Measurements from ENCODE around the gene CSGALNACT2.

The CSGALNACT2 gene

DNA sequence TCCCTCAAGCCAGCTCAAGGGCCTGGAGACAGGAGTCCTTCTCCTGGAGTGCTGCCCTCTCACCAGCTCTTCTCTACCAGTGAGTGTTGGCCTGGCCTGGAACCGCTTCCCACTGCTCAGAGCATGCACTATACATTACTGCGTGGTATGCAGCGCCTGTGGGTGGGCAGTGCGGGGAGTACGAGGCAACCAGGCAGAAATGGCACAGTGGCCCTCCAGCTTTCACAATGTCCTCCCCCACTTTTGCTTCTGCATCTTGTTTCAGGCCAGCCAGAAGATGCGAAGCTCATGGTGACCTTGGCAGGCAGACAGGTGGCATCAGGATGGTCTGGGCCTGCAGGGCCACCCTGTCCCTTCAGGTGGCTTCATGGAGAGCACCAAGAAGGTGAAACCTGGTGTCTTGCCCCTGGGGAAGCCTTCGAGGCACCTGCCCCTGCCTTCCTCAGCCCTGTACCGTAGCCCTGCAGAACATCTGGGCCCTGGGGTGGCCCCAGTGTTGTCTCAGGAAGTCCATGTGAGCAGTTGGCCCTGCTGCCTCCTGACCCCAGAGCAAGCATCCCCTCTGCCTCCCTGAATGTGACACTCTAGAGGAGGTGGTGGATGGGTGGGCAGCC lies 92.8 kb downstream of the CSGALNACT2 start:
- DNase-seq: no peak

DNA sequence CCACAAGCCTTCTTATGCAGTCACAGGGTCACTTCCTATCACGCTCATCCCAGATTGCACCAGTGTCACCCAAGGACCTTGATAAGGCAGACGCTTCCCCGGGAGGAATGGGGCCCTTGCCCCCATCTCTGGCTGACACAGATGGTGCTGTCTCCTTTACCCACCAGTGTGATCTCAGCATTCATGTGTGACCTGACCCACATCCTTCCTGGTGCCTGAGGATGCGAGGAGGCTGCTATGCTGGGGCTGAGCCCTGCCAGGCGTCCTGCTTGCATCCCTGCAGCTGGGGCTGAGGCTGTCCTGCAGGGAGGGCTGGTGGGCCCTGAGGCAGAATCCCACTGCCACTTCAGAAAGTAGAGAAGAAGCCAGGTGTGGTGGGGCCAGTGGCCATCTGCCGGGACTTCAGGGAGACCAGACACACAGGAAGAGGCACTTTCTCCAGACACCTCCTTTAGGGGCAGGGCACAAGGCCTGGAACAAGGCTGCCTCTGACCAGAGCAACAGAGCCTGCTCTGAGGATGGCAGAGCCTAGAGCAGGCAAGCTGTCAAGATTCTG lies 93.4 kb downstream of the CSGALNACT2 start:
- peak; percentile 40 for DNase-seq

DNA sequence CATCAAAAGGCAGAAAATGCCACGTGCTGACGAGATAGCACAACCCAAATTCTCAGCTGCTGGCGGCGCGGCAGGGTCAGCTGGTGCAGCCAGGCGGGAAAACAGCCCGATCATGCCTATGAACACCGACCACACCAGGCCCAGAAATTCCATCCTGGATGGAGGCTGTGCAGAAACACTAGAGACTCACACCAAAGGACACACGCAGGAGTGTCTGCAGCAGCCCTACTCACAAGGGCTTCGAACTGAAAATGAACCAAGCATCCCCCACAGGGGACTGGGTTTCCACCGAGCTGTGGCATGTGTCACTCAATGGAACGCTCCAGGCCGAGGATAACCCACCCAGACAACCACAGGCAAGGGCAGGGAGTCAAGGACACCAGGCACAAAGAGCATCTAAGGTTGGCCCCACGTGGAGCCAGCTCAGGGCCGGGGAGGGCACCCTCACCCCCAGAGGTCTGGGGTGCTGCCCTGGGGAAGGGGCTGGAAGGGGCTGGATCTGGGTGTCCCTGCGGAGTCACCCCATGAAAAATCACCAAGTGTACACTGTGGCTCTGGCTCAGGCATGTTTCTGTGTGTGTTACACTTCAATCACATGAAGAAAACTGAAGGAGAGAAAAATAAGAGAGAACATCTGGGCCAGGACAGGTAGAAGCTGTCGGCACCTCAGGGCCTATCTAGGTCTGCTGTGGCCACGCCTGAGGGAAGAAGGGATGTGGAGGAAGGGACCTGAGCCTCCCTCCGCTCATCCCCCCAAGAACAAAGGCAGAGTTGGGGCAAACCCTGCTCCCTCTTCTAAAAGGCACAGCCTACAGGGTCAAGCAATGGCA lies 95.6 kb downstream of the CSGALNACT2 start:
- no peak for DNase-seq

GRCh38 chr10:43234471-43235041 lies 96.3 kb downstream of the CSGALNACT2 start:
- DNase-seq: no peak
